Stimulated activated CD4-positive, alpha-beta T cell treated with anti-CD3 and anti-CD28 coated beads, Interleukin-1b, Interleukin-23, amount 100 ng/mL, for 1 hour (primary cell): Measurements from ENCODE around the gene SPTLC2.

ENCODE experiments used
- DNase-seq, 2 donors: peaks; one replicate each; pipeline ENCODE4 v3.0.0-alpha.2; 2020; ENCODE audit warnings: low read depth in 2 of 2

Gene SPTLC2

DNA sequence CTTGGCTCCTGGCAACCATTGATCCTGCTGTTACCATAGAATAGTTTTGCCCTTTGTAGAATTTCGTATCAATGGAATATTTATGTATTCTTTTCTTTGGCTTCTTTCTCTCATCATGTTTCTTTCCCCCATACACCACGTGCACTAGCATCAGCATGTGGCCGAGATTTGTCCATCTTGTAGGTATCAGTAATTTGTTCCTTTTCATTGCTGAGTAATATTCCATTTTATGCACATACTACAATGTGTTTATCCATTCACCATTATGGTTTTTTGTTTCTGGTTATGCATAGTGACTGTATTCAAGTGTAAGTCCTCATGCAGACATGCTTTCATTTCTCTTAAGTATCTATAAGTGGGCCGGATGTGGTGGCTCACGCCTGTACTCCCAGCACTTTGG is 113.3 kb downstream of the SPTLC2 start:
- DNase-seq = no peak

DNA sequence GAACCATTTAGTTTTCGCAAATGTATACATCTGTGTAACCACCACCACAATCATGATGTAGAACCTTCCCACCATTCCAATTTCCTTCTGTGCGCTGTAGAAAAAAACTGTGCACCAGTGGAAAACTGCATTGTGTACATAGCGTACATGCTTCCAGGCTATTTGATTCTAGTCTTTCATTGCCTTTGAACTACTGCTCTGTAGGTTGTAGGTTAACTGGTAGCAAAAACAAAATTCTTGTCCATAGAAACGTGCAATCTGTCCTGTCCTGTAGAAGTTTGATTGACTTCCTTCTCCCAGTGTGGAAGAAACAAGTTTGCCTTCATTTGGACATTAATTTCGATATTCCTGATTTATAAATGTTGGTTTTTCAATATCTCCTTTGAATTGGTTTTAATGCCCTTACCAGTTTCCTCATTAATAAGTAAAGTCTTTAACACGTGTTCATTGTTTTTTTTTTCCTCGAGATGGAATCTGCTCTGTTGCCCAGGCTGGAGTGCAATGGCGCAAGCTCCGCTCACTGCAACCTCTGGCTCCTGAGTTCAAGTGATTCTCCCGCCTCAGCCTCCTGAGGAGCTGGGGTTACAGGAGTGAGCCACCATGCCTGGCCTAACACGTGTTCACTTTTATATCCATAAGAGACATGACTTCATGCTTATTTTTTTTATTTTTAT is 114.2 kb downstream of the SPTLC2 start:
- DNase-seq = no peak

GRCh38 chr14:77498984-77499527 is 117.4 kb downstream of the SPTLC2 start:
- DNase-seq = no peak

DNA sequence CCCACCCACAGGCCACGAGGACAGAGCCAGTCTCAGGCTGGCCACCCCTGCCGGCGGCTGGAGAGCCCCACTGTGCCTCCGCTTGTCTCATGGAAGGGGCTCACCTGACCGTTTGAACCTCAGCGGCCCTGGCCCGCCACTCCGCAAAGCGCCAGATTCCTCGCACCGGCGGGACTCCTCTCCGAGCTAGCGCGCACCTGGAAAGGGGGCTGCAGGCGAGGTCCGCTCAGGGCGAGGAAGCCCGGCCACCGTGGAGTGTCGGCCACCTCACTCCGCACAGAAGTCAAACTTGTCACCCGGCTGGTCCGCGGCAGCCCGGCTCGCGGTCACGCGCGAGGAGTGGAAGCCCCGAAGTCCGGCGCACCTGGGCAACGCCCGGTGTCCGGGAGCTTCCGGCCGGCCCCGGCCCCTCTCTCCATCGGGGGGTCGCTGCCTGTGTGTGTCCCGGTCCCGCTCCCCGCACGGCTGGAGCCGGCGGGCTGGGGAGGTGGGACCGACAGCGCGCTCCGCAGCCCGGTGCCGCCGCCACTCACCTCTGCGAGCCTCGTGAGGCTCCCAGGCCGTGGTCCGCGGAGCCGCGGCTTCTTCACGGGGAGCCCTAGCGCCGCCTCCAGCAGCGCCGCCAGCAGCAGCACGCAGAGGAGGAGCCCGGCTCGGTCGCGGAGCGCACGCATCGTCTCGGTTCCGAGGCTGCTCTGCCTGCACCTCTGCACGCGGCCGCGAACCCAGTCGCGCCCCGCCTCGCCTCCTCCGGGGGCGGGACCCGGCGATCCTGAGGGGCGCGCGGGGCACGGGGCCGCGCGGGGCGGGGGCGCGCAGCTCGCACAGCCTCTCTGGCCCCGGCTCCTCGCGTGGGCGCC is 118.1 kb downstream of the SPTLC2 start, which contains the start of gene ISM2:
Gene ISM2, minus strand, starts transcription at position 697 of the 860 bp plus-strand sequence. Its CDS starts 23 bp downstream, at position 674.
- DNase-seq = peak in 1 of 2 donors; percentile 10

DNA sequence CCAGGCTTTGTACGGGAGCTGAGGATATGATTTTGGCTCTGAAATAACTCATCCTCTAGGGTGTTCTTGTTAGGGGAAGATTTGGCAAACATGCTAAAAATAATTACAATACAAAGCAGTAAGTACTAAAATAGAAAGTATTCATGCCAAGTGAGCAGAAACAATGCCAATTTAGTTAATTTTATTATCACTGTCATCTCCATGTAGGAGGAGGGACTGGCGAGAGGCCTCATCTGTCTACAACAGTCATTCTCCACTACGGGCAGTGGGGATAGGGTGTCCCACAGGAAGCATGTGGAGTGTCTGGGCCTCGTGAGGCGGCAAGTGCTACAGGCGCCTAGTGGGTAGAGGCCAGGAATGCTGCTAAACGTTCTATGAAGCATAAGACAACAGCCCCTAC is 121.1 kb downstream of the SPTLC2 start:
- no peak for DNase-seq

- DNase-seq = no peak
Measured at GRCh38 chr14:77491056-77491455, 125.4 kb downstream of the SPTLC2 start.

GRCh38 chr14:77490347-77490986 is 126.0 kb downstream of the SPTLC2 start:
- no peak for DNase-seq

DNA sequence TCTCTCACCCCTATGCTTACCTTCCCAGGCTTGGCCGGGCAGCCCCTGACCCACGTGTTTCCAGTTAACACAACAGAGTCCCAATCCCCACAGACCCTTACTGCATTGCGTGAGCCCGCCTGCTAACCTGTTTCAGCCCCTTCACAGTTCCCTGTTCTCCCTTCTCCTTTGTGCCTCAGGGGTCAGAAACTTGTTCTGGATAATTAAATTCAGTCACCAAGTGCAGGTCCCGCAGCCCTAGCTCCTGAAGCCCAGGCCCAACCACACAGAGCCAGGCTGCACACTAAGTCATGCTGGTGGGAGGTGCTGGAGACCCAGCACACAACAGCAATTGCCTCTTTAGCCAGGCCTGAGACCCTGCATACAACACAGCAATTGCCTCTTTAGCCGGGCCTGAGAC is 127.4 kb downstream of the SPTLC2 start:
- no peak for DNase-seq

- DNase-seq = no peak
Measured at GRCh38 chr14:77488558-77488957, 127.9 kb downstream of the SPTLC2 start.

DNA sequence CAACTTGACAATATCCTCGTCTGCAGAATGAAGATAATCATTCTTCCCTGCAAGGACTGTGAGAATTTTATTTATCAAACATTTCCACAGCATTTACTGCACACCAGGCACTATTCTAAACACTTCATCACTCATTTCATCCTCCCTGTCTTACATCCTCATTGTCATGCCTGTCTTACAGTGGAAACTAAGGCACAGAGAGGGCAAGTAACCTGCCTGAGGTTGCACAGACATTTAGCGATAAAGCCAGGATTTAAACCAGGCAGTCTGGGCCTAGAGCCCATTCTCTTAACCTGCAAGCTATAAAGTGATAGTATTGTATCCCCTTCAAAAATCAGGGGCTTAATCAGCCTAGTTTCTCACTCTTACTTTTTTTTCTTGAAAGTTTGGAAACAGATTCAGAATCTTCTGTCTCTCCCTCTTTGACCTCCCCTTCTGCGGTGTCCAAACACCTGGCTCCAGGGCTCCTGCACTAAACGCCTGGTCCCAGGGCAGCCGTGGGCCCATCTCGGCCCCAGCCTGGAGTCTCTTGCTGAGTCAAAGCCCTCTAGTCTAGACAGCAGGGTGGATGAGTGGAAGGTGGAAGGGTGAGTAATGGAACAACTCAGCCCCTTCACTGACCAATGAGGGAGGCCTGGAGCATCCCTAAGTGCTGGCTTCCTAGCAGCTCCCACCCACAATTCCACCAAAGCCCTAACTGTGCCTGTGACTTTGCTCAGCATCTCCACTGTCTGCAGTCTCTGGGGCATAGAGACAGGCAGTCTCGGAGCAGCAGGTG is 130.3 kb downstream of the SPTLC2 start:
- DNase-seq = no peak

- DNase-seq = no peak
Measured at GRCh38 chr14:77485256-77485655, 131.2 kb downstream of the SPTLC2 start.

DNA sequence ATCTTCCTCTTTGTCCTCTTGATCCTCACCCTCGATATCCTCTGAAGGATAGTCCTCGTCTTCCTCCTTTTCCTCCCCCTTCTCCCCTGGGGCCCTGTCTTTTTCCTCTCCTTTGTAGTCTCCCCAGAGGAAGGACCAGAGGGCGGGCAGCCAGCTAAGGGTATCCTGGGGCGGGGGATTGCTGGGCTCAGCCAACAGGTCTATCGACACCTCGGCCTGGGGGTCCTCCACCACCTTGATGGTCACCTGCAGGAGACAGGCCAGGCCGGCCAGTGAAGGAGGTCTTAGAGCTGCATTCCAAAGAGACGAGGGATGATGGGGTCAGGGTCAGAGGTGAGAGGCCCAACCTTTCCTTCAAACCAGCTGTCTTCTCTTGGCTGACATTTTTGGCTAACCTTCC is 134.0 kb downstream of the SPTLC2 start:
- DNase-seq = no peak

DNA sequence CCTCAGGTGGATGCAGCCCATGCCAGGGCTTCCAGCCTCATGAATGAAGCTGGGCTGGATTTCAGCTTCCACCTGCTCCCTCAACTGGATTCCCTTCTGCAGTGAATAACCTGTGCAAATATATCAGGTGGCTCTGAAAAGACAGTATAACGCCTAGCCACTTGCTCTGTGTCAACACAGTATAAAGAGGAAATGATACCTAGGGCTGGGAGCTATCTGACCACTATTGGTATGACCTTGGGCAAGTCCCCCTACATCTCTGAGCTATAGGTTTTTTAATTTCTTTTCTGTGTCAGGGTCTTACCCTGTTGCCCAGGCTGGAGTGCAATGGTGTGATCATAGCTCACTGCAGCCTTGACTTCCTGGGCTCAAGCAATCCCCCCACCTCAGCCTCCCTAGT is 137.6 kb downstream of the SPTLC2 start:
- DNase-seq = no peak

- no peak for DNase-seq
Measured at GRCh38 chr14:77478029-77478428, 138.4 kb downstream of the SPTLC2 start.

DNA sequence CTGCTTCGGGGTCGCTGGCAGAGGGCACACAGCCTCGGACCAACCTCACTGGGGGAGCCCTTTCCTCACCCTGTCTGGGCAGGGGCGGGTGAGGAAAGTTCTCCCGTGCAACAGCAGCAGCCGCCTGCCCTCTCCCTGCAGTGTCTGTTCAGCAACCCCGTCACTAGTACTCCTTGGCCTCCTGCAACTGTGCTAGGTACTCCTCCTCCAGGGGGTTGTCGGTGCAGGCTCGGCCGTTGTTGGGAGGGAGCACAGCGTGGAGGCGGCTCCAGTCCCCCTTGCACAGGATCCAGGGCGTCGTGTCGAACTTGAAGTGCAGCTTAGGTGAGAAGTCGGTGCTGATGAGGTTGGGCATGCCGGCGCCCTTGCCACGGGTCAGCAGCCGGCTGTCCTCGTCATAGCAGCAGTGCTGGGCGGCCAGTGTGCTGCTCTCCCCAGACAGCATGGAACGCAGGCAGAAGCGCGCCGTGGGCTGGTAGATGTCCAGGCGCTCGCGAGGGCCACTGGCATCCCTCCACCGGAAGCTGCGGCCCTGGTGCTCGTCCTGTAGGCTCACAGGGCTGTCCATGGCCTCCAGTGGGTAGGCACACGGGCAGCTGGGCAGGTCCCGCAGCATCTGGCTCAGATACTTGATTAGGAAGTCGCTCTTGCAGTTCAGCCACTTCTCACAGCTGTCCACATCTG is 140.9 kb downstream of the SPTLC2 start:
- DNase-seq = no peak

GRCh38 chr14:77474479-77475177 is 141.8 kb downstream of the SPTLC2 start:
- no peak for DNase-seq

DNA sequence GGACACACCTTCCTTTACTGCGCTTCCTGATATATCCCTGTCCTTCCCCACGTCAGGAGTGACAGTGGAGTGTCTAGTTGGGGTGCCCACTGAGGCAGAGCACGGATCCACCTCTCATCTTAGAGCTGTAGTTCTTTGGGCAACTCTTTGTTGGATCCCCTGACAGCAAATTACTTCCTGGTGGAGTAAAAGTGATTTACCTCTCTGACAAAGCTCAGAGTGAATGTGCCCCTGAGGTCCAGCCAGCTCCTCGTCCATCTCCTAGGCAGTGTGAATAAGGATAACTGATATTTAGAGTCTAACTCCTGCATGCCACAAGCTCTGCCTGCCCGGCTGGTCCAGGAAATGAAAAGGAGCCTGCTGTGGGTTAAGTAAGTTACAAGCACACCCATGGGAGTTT is 142.5 kb downstream of the SPTLC2 start:
- DNase-seq = no peak

DNA sequence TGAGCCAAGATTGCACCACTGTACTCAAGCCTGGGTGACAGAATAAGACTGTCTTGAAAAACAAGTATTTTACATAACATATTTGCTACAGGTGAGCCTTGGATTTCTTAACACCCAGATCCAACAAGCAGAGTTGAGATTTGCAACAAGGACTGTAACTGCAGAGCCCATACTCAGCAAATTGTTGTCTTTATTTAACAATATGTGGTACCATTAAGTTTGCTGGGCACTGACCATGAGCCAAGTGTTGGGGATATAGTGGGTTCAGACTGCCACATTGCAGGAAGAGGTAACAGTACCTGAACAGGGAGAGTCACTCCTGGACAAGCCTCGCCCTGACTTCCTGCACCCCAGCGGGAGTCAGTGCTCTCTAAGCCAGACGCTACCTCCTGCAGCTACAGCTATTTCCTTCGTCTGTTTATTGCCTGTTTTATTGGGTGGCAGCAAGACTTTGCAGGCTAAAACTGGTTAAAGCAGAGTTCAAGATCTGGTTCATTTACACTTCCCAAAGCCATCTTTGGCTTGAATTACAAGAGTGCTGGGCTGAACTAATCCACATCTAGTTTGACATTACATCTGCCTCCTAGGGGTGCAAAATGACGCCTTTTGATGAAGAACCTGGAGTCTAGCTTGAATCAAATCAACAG is 146.1 kb downstream of the SPTLC2 start:
- no peak for DNase-seq

GRCh38 chr14:77469539-77469938 is 146.9 kb downstream of the SPTLC2 start:
- DNase-seq = no peak

- no peak for DNase-seq
Measured at GRCh38 chr14:77469067-77469505, 147.4 kb downstream of the SPTLC2 start.
